ENCODE results near the gene PRPSAP1.

PRPSAP1 gene

GRCh38 chr17:76353599-76354316, at the start of gene PRPSAP1:
Gene PRPSAP1, minus strand, starts transcription at chr17:76353916. Its CDS starts 213 bp downstream, at chr17:76353703.
- DNase-seq: peak; percentile 98

- DNase-seq: no peak
These were observed 49.0 kb upstream of the PRPSAP1 start for GRCh38 chr17:76402711-76403110.

- DNase-seq: no peak
These were observed 45.8 kb upstream of the PRPSAP1 start for GRCh38 chr17:76399175-76400172.

GRCh38 chr17:76398523-76399174, 44.9 kb upstream of the PRPSAP1 start:
- DNase-seq: peak; percentile 40

- peak; percentile 96 for DNase-seq
These were observed 44.2 kb upstream of the PRPSAP1 start for GRCh38 chr17:76397687-76398522.

GRCh38 chr17:76397184-76397583, 43.5 kb upstream of the PRPSAP1 start:
- DNase-seq: no peak

GRCh38 chr17:76395980-76396379, 42.3 kb upstream of the PRPSAP1 start:
- no peak for DNase-seq

GRCh38 chr17:76394166-76394565, 40.5 kb upstream of the PRPSAP1 start:
- peak; percentile 96 for DNase-seq

- DNase-seq: no peak
These were observed 37.5 kb upstream of the PRPSAP1 start for GRCh38 chr17:76391200-76391715.

GRCh38 chr17:76390003-76390421, 36.3 kb upstream of the PRPSAP1 start:
- DNase-seq: no peak

GRCh38 chr17:76388966-76389888, 35.5 kb upstream of the PRPSAP1 start:
- peak; percentile 59 for DNase-seq

GRCh38 chr17:76386966-76387765, 33.5 kb upstream of the PRPSAP1 start:
- no peak for DNase-seq

GRCh38 chr17:76385892-76386786, 32.4 kb upstream of the PRPSAP1 start:
- peak; percentile 92 for DNase-seq

- DNase-seq: peak; percentile 81
These were observed 31.5 kb upstream of the PRPSAP1 start for GRCh38 chr17:76384987-76385891.

GRCh38 chr17:76384222-76384986, 30.7 kb upstream of the PRPSAP1 start, which contains the start of gene SPHK1:
Gene SPHK1, plus strand, starts transcription at chr17:76384609. Its CDS starts 1,036 bp downstream, at chr17:76385645.
- DNase-seq: peak; percentile 95

GRCh38 chr17:76383546-76384221, 30.0 kb upstream of the PRPSAP1 start:
- peak; percentile 79 for DNase-seq
